Sciatic nerve (tissue), 2 donors: ENCODE results near the gene PLD2. TPM values are rescaled to one million over a fixed set of nuclear protein-coding genes. Genes with fewer than 3 reads are reported as not detected.

ENCODE experiments used
- ATAC-seq: fragments of 200-7000 bp; cut with Tn5 transposase; one replicate; pipeline ENCODE4 v1.9.1; 2020; ENCODE audit warnings: mild to moderate bottlenecking, moderate library complexity
- DNase-seq: peaks from one replicate; pipeline ENCODE4 v3.0.0-alpha.2; 2020; ENCODE audit warnings: low spot score
- intact Hi-C: fragments of 100-400 bp; cut with DNase I; formaldehyde crosslinking; loops from one replicate; pipeline ENCODE4 v1.14.2; 2022
- total RNA-seq: library from RNA; stranded (reverse); fragmentation: NEBNext Ultra II Directional; extraction: Animal tissue kit (Norgen Biotek cat#: 25700); gene quantifications from one replicate; pipeline ENCODE4 v1.2.1, GENCODE V29; 2021
- donor health status: DM: no; HTN: no; CAD: no.
- donor health status: DM: no; HTN: no; CAD: no.

PLD2 gene
- total RNA-seq, 1 donor from 2014 or later = 47.0 TPM

DNA sequence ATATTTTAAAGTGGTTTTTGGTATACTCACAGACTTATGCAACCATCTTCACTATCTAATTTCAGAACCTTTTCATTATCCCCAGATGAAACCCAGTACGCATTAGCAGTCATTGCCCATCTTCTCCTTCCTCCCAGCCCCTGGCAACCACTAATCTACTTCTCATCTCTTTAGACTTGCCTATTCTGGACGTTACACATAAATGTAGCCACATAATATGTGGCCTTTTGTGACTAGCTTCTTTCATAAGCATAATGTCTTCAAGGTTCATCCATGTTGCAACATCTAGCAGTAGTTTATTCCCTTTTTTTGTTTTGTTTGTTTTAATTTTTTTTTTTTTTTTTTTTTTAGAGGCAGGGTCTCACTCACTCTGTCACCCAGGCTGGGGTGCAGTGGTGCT lies 63.9 kb downstream of the PLD2 start:
- intact Hi-C loops = no loop called here
- DNase-seq (no peak), ATAC-seq (no peak)

DNA sequence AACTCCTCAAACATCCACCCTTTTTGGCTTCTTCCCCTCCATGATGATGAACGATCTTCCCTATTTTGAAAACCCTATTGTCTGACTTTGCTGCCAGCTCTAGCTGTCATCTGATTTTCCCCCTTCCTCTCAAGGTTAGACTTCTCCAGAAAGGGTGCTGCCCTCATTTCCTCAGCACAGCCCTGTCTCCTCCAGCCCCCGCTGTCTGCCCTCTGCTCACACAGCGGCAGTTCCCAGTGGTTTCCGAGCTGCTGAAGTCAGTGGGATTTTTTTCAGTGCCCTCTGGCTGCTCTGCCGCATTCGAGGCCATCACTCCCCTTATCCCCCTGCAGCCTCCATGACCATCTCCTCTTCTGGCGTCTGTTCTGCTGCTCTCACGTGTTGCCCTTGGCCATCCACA lies 65.8 kb downstream of the PLD2 start:
- peak; percentile 38 for ATAC-seq
- DNase-seq = no peak
- intact Hi-C loops = no loop called here

Other genes with a start within 250 kb of the PLD2 start
- not detected for gene GGT6, start 246.6 kb upstream of the PLD2 start, total RNA-seq
- gene SMTNL2, start 222.6 kb upstream of the PLD2 start, total RNA-seq = 1.6 TPM
- gene ALOX15, start 165.5 kb upstream of the PLD2 start, total RNA-seq = 0.45 TPM
- 40.9 TPM for gene PELP1, start 103.0 kb upstream of the PLD2 start, total RNA-seq
- 107 TPM for gene ARRB2, start 96.5 kb upstream of the PLD2 start, total RNA-seq
- 14.3 TPM for gene MED11, start 75.7 kb upstream of the PLD2 start, total RNA-seq
- gene ZMYND15, start 67.3 kb upstream of the PLD2 start, total RNA-seq = 3.3 TPM
- gene CXCL16, start 67.2 kb upstream of the PLD2 start, total RNA-seq = 30.3 TPM
- not detected for gene TM4SF5, start 35.3 kb upstream of the PLD2 start, total RNA-seq
- gene VMO1, start 20.8 kb upstream of the PLD2 start, total RNA-seq = 5.4 TPM
- gene GLTPD2, start 18.2 kb upstream of the PLD2 start, total RNA-seq = not detected
- gene PSMB6, start 11.0 kb upstream of the PLD2 start, total RNA-seq = 70.7 TPM
- 95.0 TPM for gene MINK1, start 26.2 kb downstream of the PLD2 start, total RNA-seq
- 2.4 TPM for gene C17orf107, start 92.4 kb downstream of the PLD2 start, total RNA-seq
- 2.3 TPM for gene CHRNE, start 95.9 kb downstream of the PLD2 start, total RNA-seq
- not detected for gene GP1BA, start 125.1 kb downstream of the PLD2 start, total RNA-seq
- gene SLC25A11, start 132.9 kb downstream of the PLD2 start, total RNA-seq = 28.3 TPM
- 76.5 TPM for gene RNF167, start 133.1 kb downstream of the PLD2 start, total RNA-seq
- gene PFN1, start 141.4 kb downstream of the PLD2 start, total RNA-seq = 234 TPM
- 5.1 TPM for gene ENO3, start 144.0 kb downstream of the PLD2 start, total RNA-seq
- 50.8 TPM for gene SPAG7, start 160.7 kb downstream of the PLD2 start, total RNA-seq
- gene CAMTA2, start 180.5 kb downstream of the PLD2 start, total RNA-seq = 62.9 TPM
- gene INCA1, start 190.4 kb downstream of the PLD2 start, total RNA-seq = 1.6 TPM
- 143 TPM for gene KIF1C, start 190.8 kb downstream of the PLD2 start, total RNA-seq
- not detected for gene SLC52A1, start 228.3 kb downstream of the PLD2 start, total RNA-seq